Measurements from ENCODE around the gene SNX19.

DNA sequence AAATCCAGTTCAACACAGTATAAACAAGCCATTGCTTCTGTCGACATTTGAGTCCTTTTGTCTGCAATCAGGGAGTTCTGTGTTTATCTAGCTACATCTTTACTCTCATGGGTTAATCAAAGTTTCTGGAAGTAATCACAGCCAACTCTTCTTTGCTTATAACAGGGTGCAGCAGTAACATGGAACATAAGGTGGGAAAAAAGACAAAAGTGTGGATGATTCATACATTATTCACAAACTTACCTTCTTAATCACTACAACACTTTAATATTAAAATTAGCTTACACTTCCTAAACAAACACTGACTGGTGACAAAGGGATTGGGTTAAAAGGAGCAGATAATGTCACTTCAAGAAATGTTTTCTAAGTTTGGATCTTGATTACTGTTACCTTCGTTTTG, 44.7 kb downstream of the SNX19 start:
- TF ChIP-seq, protein P1, sequence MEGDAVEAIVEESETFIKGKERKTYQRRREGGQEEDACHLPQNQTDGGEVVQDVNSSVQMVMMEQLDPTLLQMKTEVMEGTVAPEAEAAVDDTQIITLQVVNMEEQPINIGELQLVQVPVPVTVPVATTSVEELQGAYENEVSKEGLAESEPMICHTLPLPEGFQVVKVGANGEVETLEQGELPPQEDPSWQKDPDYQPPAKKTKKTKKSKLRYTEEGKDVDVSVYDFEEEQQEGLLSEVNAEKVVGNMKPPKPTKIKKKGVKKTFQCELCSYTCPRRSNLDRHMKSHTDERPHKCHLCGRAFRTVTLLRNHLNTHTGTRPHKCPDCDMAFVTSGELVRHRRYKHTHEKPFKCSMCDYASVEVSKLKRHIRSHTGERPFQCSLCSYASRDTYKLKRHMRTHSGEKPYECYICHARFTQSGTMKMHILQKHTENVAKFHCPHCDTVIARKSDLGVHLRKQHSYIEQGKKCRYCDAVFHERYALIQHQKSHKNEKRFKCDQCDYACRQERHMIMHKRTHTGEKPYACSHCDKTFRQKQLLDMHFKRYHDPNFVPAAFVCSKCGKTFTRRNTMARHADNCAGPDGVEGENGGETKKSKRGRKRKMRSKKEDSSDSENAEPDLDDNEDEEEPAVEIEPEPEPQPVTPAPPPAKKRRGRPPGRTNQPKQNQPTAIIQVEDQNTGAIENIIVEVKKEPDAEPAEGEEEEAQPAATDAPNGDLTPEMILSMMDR (IDR thresholded peaks at IDR 0.05; ENCODE audit: insufficient read depth, low read length): no peak
- TF ChIP-seq REST (IDR thresholded peaks at IDR 0.05; ENCODE audit: insufficient replicate concordance, low read depth) (no peak), POLR2AphosphoS5 (IDR thresholded peaks at IDR 0.05; ENCODE audit: low read depth) (no peak), GABPA (IDR thresholded peaks at IDR 0.05; ENCODE audit: low read depth) (no peak)
